SH-SY5Y (cell line): Measurements from ENCODE around the gene WDR35.

Experiments
- GATA2 ChIP-seq: IDR thresholded peaks from 2 replicates; pipeline ENCODE4 v1.6.1; 2011; ENCODE audit warnings: mild to moderate bottlenecking, low read depth, low read length
- GATA3 ChIP-seq: IDR thresholded peaks from 2 replicates; pipeline ENCODE4 v1.6.1; 2011; ENCODE audit warnings: low read depth, mild to moderate bottlenecking, low read length, moderate library complexity

The WDR35 gene

DNA sequence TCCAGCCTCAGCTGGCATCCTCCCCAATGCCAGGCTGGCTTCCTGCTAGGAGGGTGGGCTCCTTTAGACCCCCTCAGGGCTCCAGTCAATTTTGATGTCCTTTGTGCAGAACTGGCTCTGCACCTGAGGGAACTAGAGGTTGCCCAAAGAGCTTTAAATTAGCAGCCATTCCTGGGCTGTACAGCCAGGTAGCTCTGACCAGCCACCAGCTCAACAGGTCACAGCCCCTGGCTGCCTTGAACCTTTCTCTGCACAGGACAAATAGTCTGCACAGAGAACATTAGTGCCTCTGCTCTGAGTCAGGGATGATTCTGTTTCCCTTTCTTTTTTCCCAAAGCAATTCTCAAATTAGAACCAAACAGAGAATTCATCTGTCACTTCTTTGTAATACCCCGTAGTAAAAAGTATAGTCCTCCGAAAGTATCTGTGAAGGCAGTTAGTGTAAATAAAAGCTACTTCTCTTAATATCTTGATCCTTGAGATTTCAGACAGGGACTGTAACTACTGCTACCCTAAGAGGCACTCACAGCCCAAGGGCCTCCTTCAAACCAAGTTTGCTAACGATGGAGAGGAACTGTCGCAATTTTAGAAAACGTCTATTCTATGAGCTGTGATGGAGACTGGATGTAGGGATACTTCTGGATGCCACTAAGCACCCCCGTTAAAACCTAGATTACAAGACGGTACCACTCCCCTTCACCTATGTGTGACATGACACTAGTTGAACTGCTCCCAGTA lies 91.1 kb downstream of the WDR35 start:
- TF ChIP-seq GATA3: no peak
- no peak for TF ChIP-seq GATA2

- TF ChIP-seq GATA2: no peak
- TF ChIP-seq GATA3: no peak
These were observed 92.2 kb downstream of the WDR35 start for GRCh38 chr2:19897623-19898245.

DNA sequence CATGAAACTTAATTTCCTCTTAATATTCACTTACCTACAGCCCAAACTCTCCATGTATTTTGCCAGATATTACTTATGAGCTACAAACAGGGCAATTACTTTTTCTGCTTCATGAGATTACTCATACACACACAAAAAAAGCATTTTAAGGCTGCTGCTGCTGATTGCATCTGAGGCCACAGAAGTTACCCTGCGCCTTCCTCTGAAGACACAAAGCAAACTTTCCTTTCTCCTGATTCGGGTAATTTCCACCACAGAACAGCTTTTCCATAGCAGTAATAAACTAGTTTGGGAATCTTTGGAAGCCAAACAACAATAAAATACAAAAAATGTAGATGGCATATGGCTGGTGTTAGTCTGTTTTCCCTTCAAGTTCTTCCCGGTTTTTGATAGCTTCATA lies 94.4 kb downstream of the WDR35 start:
- TF ChIP-seq GATA3 (no peak), GATA2 (no peak)

GRCh38 chr2:19894134-19894792 lies 95.6 kb downstream of the WDR35 start:
- TF ChIP-seq GATA2: no peak
- no peak for TF ChIP-seq GATA3

- TF ChIP-seq GATA3 (no peak), GATA2 (no peak)
These were observed 96.3 kb downstream of the WDR35 start for GRCh38 chr2:19893520-19894133.

- TF ChIP-seq GATA3 (no peak), GATA2 (no peak)
These were observed 99.8 kb downstream of the WDR35 start for GRCh38 chr2:19890104-19890503.

DNA sequence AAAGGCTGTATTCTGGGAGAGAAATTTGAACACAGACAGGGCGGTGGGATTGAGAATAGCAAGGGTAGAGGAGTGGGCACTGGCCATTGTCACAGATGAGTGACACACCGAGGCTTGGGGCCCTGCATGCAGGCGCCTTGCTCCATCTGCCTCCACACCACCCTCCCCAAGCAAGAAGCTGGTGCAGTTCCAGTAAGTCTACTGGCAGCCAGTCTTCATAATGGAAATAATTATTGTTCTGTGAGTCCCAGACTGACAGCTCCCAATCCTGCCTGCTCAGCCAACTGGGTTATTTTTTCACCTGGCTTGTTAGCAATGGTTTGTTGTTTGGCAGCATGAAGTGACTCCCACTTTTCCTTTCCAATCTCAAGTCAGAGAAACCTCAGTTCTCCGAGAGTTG lies 101.1 kb downstream of the WDR35 start:
- TF ChIP-seq GATA2 (no peak), GATA3 (no peak)

DNA sequence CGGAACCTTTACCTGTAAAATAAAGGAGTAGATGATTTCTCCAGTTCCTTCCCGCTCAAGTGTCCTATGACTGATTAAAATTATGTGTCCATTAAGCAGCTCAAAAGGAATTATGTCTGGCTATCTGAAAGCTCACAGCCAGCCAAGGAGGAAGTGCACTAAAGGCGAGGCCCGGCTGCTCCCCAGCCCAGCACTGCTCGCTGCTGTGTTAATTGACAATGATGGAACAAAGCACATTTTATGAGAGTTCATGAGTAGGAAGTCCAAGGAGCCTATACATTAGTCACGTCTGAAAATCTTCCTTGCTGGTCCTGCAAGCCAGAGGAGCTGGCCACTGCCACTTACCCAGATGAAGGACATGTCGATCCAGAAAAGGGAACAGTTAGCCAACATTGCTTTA lies 102.4 kb downstream of the WDR35 start:
- TF ChIP-seq GATA2 (no peak), GATA3 (no peak)

DNA sequence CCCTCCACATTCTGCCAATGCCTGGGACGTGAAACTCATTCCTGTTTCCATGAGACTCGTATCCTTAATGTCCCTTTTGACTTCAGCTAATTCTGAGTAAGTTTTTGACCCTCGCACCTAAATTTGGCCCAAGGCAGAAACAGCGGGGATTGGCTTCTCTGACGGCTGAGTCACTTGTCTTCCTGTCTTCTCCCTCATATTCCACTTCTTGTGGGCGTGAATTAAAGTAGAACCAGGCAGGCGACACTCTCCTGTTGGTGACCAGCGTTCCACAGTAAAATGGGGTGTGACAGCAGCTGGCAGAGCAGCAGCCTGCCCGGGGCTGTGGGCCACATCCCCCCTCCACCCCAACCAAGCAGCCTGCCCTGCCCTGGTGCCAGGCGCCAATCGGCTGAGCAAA lies 103.6 kb downstream of the WDR35 start:
- TF ChIP-seq GATA3 (no peak), GATA2 (no peak)

DNA sequence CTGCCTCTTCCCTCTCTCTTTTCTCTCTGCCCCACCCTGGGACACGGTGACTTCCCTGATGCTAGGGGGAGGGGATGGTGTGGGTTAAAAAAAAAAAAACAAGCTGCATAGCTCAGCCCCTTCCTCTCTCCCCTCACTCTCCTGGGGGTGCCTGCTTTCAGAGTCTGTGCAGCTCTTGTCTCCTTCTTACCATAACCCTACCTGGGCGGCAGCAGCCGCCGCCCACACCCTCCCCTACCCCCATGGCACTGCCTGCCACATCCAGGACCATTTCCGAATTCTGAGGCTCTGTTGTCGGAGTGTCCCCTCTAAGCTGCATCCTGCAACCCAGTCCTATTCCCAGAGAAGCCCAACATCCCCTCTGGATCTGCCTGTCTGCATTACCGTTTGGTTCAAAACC lies 104.1 kb downstream of the WDR35 start:
- TF ChIP-seq GATA2 (no peak), GATA3 (no peak)

GRCh38 chr2:19883971-19884720 lies 105.8 kb downstream of the WDR35 start:
- TF ChIP-seq GATA2 (no peak), GATA3 (no peak)

DNA sequence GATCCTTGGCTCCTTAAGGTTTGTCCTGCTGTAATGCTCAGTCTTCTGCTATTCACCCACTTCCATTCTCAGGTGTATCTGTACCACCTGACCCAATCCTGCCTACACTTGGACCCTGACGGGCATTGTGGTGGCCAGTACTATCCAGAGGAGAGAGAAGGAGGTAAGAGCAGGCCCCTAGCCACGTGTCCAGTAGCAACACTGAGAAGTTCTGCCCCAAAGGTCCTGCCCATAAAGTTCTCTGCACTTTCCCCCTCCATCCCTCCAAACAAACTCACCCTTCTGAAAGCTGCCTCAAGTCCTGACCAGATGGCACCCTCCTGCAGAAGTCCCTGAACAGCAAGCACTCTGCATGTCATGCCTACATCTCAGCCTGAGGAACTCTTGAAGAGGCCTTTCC lies 106.4 kb downstream of the WDR35 start:
- TF ChIP-seq GATA3 (no peak), GATA2 (no peak)

GRCh38 chr2:19882286-19882685 lies 107.6 kb downstream of the WDR35 start:
- no peak for TF ChIP-seq GATA3
- no peak for TF ChIP-seq GATA2

GRCh38 chr2:19881908-19882265 lies 108.0 kb downstream of the WDR35 start:
- no peak for TF ChIP-seq GATA3
- no peak for TF ChIP-seq GATA2
